Heart left ventricle (tissue), 16 donors: ENCODE data around the gene CAMTA1. TPM values are rescaled to one million over a fixed set of nuclear protein-coding genes. Genes with fewer than 3 reads are reported as not detected.

Experiments used
- ATAC-seq, 4 donors: fragments of 200-7000 bp; cut with Tn5 transposase; one replicate each; pipeline ENCODE4 v1.9.1; 2020 to 2022; ENCODE audit warnings: moderate library complexity in 4 of 4, mild to moderate bottlenecking in 3 of 4, moderate number of reproducible peaks in 1 of 4
- DNase-seq, 5 donors: peaks; one replicate each; pipeline ENCODE4 v3.0.0-alpha.2; 2020
- H3K27ac ChIP-seq, 12 donors: fragments of 200-600 bp; sonication (generic) in 4 of 12; one replicate each; pipeline versions ENCODE4 v1.5.0 to v1.8.0; 2016 to 2022; ENCODE audit warnings: mild to moderate bottlenecking in 2 of 12
- H3K27me3 ChIP-seq, 9 donors: fragments of 200-600 bp; sonication (generic) in 2 of 9; one replicate each; pipeline versions ENCODE4 v1.5.1 to v1.8.0; 2016 to 2022; ENCODE audit warnings: mild to moderate bottlenecking in 3 of 9
- H3K36me3 ChIP-seq, 9 donors: fragments of 200-600 bp; sonication (generic) in 2 of 9; one replicate each; pipeline versions ENCODE4 v1.5.0 to v1.8.0; 2018 to 2022; ENCODE audit warnings: mild to moderate bottlenecking in 2 of 9
- H3K4me1 ChIP-seq, 12 donors: fragments of 200-600 bp; sonication (generic) in 4 of 12; one replicate each; pipeline versions ENCODE4 v1.5.0 to v1.8.0; 2016 to 2022; ENCODE audit warnings: mild to moderate bottlenecking in 3 of 12
- H3K4me3 ChIP-seq, 12 donors: fragments of 200-600 bp; sonication (generic) in 4 of 12; one replicate each; pipeline versions ENCODE4 v1.5.0 to v1.8.0; 2017 to 2022; ENCODE audit warnings: mild to moderate bottlenecking in 9 of 12, moderate library complexity in 4 of 12
- H3K9me3 ChIP-seq, 12 donors: fragments of 200-600 bp; sonication (generic) in 4 of 12; one replicate each; pipeline versions ENCODE4 v1.5.0 to v1.8.0; 2016 to 2022; ENCODE audit warnings: mild to moderate bottlenecking in 1 of 12
- CTCF ChIP-seq, 12 donors: fragments of 200-600 bp; sonication (generic) in 4 of 12; IDR thresholded peaks; one replicate each; pipeline versions ENCODE4 v1.5.0 to v1.8.0; 2018 to 2022; ENCODE audit warnings: antibody characterized with exemption in 12 of 12, mild to moderate bottlenecking in 5 of 12
- POLR2A ChIP-seq, 2 donors: fragments of 450-650 bp; IDR thresholded peaks; one replicate each; pipeline ENCODE4 v1.6.1; 2017; ENCODE audit warnings: antibody characterized with exemption in 2 of 2, mild to moderate bottlenecking in 2 of 2, moderate library complexity in 2 of 2
- whole genome bisulfite sequencing, 4 donors: extraction: QIAGEN DNeasy Blood & Tissue Kit in 2 of 4; methylation state at CpG; one replicate each; pipeline versions ENCODE4 v1.1.5 to v1.1.7; 2013 to 2018; 5-methylcytosine and 5-hydroxymethylcytosine counted together
- intact Hi-C, 10 donors: fragments of 100-400 bp; cut with DNase I; formaldehyde crosslinking; loops; one replicate each; pipeline versions ENCODE4 v1.11.1 to v1.14.2; 2022
- polyA plus RNA-seq, 2 donors: library from polyadenylated mRNA; stranded (reverse); fragments of 200-250 nt; gene quantifications; one replicate each; pipeline ENCODE4 v1.2.3, GENCODE V29; 2013
- total RNA-seq, 9 donors: library from RNA; depleted of rRNA in 2 of 9; stranded (reverse); fragments of >200 nt in 2 of 9; fragmentation: NEBNext Ultra II Directional in 3 of 9; extraction: Animal tissue kit (Norgen Biotek cat#: 25700) in 3 of 9; gene quantifications; one replicate each; pipeline versions ENCODE4 v1.1.0 to v1.2.4, GENCODE V29; 2016 to 2023
- donor health status: ischemic (EF 13 %, LVEDD 7.1; RV severe dilation, severe dysfunction).
- donor health status: healthy with polysubstance abuse.
- donor health status: DM: no; HTN: yes; CAD: no.
- donor health status: DM: no; HTN: no; CAD: no.
- donor health status: ischemic (EF 25% LVEDD 6.9; RV normal size, moderate dysfunction).
- donor health status: ischemic (EF 25% LVEDD 5.7; RV mildly dilated, moderate dysfunction).
- donor health status: healthy.
- donor health status: DM: yes; HTN: yes; CAD: no.
- donor health status: ischemic (EF 35%, LVEDD 5.7; RV mildly dilated, moderate dysfunction).
- donor health status: nonischemic (EF 11% LVEDD 7.7; RV severe dilation, severe dysfunction).
- donor health status: DM: yes; HTN: yes; CAD: no.
- donor health status: PGD.
- donor health status: ischemic (EF 29% LVEDD 5.4; RV normal size, mild dysfunction).
- donor health status: nonischemic (EF 23%, LVEDD 6.1; RV moderate dilation, normal function).

CAMTA1 gene
- total and polyA plus RNA-seq, 11 donors: 114 to 303 (median 137) TPM

DNA sequence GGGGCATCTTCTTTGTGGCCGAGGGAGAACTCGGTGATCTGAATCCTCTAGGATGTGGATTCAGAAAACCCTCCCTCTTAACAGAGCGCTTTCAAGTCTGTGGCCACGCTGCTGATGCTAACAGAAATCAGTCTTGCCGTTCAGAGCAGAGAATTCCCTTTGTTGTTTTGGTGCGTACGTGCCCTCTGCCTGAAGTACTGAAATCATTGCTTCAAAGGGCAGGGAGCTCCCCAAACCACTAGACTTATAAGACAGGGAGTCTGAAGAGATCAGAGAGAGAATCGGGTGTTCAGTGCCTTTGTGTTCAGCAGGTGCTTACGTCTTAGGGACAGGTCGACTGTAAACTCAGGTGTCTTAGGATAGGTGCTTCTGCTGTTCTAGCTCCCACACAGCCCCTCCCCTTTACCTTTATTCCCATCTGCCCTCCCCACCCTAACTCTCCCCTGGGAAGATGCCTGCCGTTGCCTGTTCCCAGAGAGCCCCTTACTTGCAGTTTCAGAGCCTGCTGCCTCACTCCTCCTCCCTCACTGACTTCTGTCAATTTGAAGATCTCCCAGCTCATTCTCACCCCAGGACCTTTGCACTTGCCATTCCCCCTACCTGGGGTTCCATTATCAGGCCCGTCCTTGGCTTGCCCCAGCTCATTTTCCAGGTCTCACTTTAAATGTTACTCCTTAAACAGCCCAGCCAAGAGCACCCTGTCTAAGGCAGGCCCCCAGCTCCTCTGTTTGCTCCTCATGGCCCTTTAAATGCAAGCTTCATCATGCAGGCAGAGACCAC lies 143.0 kb downstream of the CAMTA1 start:
- DNase-seq: no peak
- Histone ChIP-seq H3K27me3 (no peaks in the 10 kb centered on the region), H3K4me1 (peaks cover 0 to 25% (median 6%) of the 10 kb centered on the region in 12 donors), H3K27ac (no peak overlapping the region), H3K36me3 (no peaks in the 10 kb centered on the region), H3K4me3 (no peak overlapping the region), H3K9me3 (no peaks in the 10 kb centered on the region)
- no peak for ATAC-seq
- no peak for TF ChIP-seq CTCF (IDR thresholded peaks at IDR 0.05)
- intact Hi-C loops: no loop called here
- 84 to 91% (median 85%) methylated on average over 12 of the region's 12 CpGs for WGBS, 4 donors

- Histone ChIP-seq H3K9me3 (no peaks in the 10 kb centered on the region), H3K4me3 (no peak overlapping the region), H3K36me3 (no peaks in the 10 kb centered on the region), H3K27ac (no peak overlapping the region), H3K27me3 (peaks cover 0 to 11% (median 0%) of the 10 kb centered on the region in 9 donors), H3K4me1 (peaks cover 0 to 12% (median 2%) of the 10 kb centered on the region in 12 donors)
- DNase-seq: no peak
- 59 to 85% (median 73%) methylated on average over 4 to 8 of the region's 8 CpGs for WGBS, 4 donors
- ATAC-seq: no peak
- TF ChIP-seq CTCF (IDR thresholded peaks at IDR 0.05): no peak
- no peak for TF ChIP-seq POLR2A (IDR thresholded peaks at IDR 0.05)
- intact Hi-C loops: no loop called here
Measured at GRCh38 chr1:6930732-6931300, 145.6 kb downstream of the CAMTA1 start.

GRCh38 chr1:6935361-6935883 lies 150.2 kb downstream of the CAMTA1 start:
- DNase-seq (no peak), ATAC-seq (peak in 2 of 4 donors; percentile 20 to 72)
- Histone ChIP-seq H3K9me3 (no peaks in the 10 kb centered on the region), H3K27me3 (peaks cover 0 to 17% (median 0%) of the 10 kb centered on the region in 9 donors), H3K4me3 (peak overlapping the region in 8 of 12 donors; percentile 2 to 41 (median 22)), H3K4me1 (peaks cover 0 to 10% (median 3%) of the 10 kb centered on the region in 12 donors), H3K27ac (peak overlapping the region in 4 of 12 donors; percentile 10 to 53 (median 18)), H3K36me3 (no peaks in the 10 kb centered on the region)
- 33 to 39% (median 34%) methylated on average over 12 of the region's 12 CpGs for WGBS, 4 donors
- TF ChIP-seq CTCF (IDR thresholded peaks at IDR 0.05) (no peak), POLR2A (IDR thresholded peaks at IDR 0.05) (no peak)
- intact Hi-C loops: no loop called here
